Hepatic stellate cell (primary cell): ENCODE results near the gene PRPF38A.

Source experiments
- DNase-seq: peaks from one replicate; pipeline ENCODE4 v3.0.0; 2011; ENCODE audit warnings: low spot score

Gene PRPF38A

GRCh38 chr1:52463891-52464290, 59.5 kb downstream of the PRPF38A start:
- DNase-seq, result no peak

- no peak for DNase-seq
Measured at GRCh38 chr1:52469108-52469507, 64.7 kb downstream of the PRPF38A start.
